IMR-90 (cell line): ENCODE data around the gene SPATA9. TPM values are rescaled to one million over a fixed set of nuclear protein-coding genes. Genes with fewer than 3 reads are reported as not detected.

ENCODE experiments used
- ATAC-seq: fragments of 200-7000 bp; cut with Tn5 transposase; 2 replicates; pipeline ENCODE4 v1.9.1; 2020; ENCODE audit warnings: low read depth, mild to moderate bottlenecking, moderate library complexity
- BruUV-seq: library from RNA; stranded (reverse); fragments of 400-500 nt; replicated peaks from 2 replicates; lab custom pipeline; 2021; lab: Mats Ljungman, UMichigan
- CTCF ChIA-PET: fragments of 300-600 bp; formaldehyde crosslinking; extraction: SDS; loops from one replicate; lab custom pipeline; 2021; ENCODE audit warnings: antibody characterized with exemption; lab: Yijun Ruan, JAX
- POLR2A ChIA-PET: fragments of 300-600 bp; sonication (Branson Sonifier 250); formaldehyde crosslinking; loops from one replicate; lab custom pipeline; 2022; ENCODE audit warnings: antibody characterized with exemption; ENCODE audit not compliant: unreplicated experiment; lab: Charles Lee
- DNase-seq: peaks from one replicate; pipeline ENCODE4 v3.0.0; 2013
- H2AFZ ChIP-seq: replicated peaks from 2 replicates; pipeline ENCODE3; 2013; ENCODE audit warnings: low read length, mild to moderate bottlenecking; ENCODE audit not compliant: poor library complexity
- H2AK5ac ChIP-seq: 2 replicates; pipeline ENCODE4 v1.6.1; 2013; ENCODE audit warnings: low read depth, low read length, inconsistent platforms
- H2AK9ac ChIP-seq: replicated peaks from 2 replicates; pipeline ENCODE3; 2013; ENCODE audit warnings: mild to moderate bottlenecking, low read depth, low read length, moderate library complexity; ENCODE audit not compliant: poor library complexity
- H2BK120ac ChIP-seq: 2 replicates; pipeline ENCODE4 v1.6.1; 2013; ENCODE audit warnings: low read depth, low read length, inconsistent platforms
- H2BK15ac ChIP-seq: 3 replicates; pipeline ENCODE4 v1.6.1; 2013; ENCODE audit warnings: low read depth, low read length, inconsistent platforms
- H2BK20ac ChIP-seq: 2 replicates; pipeline ENCODE4 v1.6.1; 2013; ENCODE audit warnings: low read depth, mild to moderate bottlenecking, inconsistent platforms, low read length, moderate library complexity
- H2BK5ac ChIP-seq: 2 replicates; pipeline ENCODE4 v1.6.1; 2013; ENCODE audit warnings: mild to moderate bottlenecking, low read depth, low read length, inconsistent platforms; ENCODE audit not compliant: poor library complexity, severe bottlenecking
- H3K14ac ChIP-seq: replicated peaks from 2 replicates; pipeline ENCODE4 v1.6.1; 2013; ENCODE audit warnings: low read depth, low read length, inconsistent platforms
- H3K18ac ChIP-seq: 2 replicates; pipeline ENCODE4 v1.6.1; 2013; ENCODE audit warnings: low read depth, low read length, control low read depth
- H3K23ac ChIP-seq: 2 replicates; pipeline ENCODE4 v1.6.1; 2013; ENCODE audit warnings: low read depth, low read length, inconsistent platforms
- H3K27ac ChIP-seq: 2 replicates; pipeline ENCODE4 v1.5.1; 2013; ENCODE audit warnings: mild to moderate bottlenecking, control low read depth, low read length; ENCODE audit not compliant: insufficient read depth
- H3K27me3 ChIP-seq: 2 replicates; pipeline ENCODE4 v1.6.1; 2013; ENCODE audit warnings: low read length; ENCODE audit not compliant: control insufficient read depth, insufficient read depth
- H3K36me3 ChIP-seq: 2 replicates; pipeline ENCODE4 v1.6.1; 2013; ENCODE audit warnings: low read length, mixed read lengths; ENCODE audit not compliant: control insufficient read depth, insufficient read depth
- H3K4ac ChIP-seq: 2 replicates; pipeline ENCODE4 v1.6.1; 2013; ENCODE audit warnings: low read depth, low read length, inconsistent platforms
- H3K4me1 ChIP-seq: 2 replicates; pipeline ENCODE4 v1.6.1; 2013; ENCODE audit warnings: low read length, mixed read lengths; ENCODE audit not compliant: control insufficient read depth, insufficient read depth
- H3K4me2 ChIP-seq: 2 replicates; pipeline ENCODE4 v1.6.1; 2013; ENCODE audit warnings: low read depth, mild to moderate bottlenecking, control low read depth, low read length, moderate library complexity
- H3K4me3 ChIP-seq: 2 replicates; pipeline ENCODE4 v1.5.1; 2013; ENCODE audit warnings: low read depth, mild to moderate bottlenecking, control low read depth, low read length, moderate library complexity; ENCODE audit not compliant: insufficient read depth
- H3K56ac ChIP-seq: 2 replicates; pipeline ENCODE4 v1.6.1; 2013; ENCODE audit warnings: low read length, inconsistent platforms; ENCODE audit not compliant: insufficient read depth; ENCODE audit errors: extremely low read depth
- H3K79me1 ChIP-seq, 2 experiments: 2 replicates each; pipeline ENCODE4 v1.6.1; 2013; ENCODE audit warnings: low read length in 2 of 2, inconsistent platforms in 1 of 2, low read depth in 1 of 2
- H3K9ac ChIP-seq: 2 replicates; pipeline ENCODE4 v1.6.1; 2013; ENCODE audit warnings: low read depth, low read length, control low read depth
- H3K9me1 ChIP-seq: 2 replicates; pipeline ENCODE4 v1.6.1; 2013; ENCODE audit warnings: low read length, inconsistent platforms; ENCODE audit not compliant: insufficient read depth
- H3K9me3 ChIP-seq: 2 replicates; pipeline ENCODE4 v1.6.1; 2013; ENCODE audit warnings: low read length; ENCODE audit not compliant: control insufficient read depth, insufficient read depth
- H4K20me1 ChIP-seq: 2 replicates; pipeline ENCODE4 v1.6.1; 2013; ENCODE audit warnings: low read length, inconsistent platforms; ENCODE audit not compliant: insufficient read depth
- H4K5ac ChIP-seq: 2 replicates; pipeline ENCODE4 v1.6.1; 2013; ENCODE audit warnings: mild to moderate bottlenecking, low read depth, low read length, control low read depth
- H4K8ac ChIP-seq, 2 experiments: 2 replicates each; pipeline ENCODE4 v1.6.1; 2013; ENCODE audit warnings: low read depth in 2 of 2, low read length in 2 of 2, control low read depth in 1 of 2, inconsistent platforms in 1 of 2
- H4K91ac ChIP-seq: 2 replicates; pipeline ENCODE4 v1.6.1; 2013; ENCODE audit warnings: low read depth, low read length, inconsistent platforms; ENCODE audit not compliant: insufficient read depth
- BHLHE40 ChIP-seq: fragments of 150-350 bp; IDR thresholded peaks from 2 replicates; pipeline ENCODE4 v1.6.1; 2016; ENCODE audit warnings: mild to moderate bottlenecking, low read depth, low read length
- CEBPB ChIP-seq: IDR thresholded peaks from 2 replicates; pipeline ENCODE4 v1.6.1; 2012; ENCODE audit warnings: low read depth, low read length, improper control_type of control experiment
- CHD1 ChIP-seq: IDR thresholded peaks from 2 replicates; pipeline ENCODE4 v1.6.1; 2012; ENCODE audit warnings: low read depth, low read length, improper control_type of control experiment
- CTCF ChIP-seq: conservative IDR thresholded peaks from 2 replicates; pipeline ENCODE4 v1.5.1; 2012; ENCODE audit warnings: mild to moderate bottlenecking, low read depth, low read length, improper control_type of control experiment
- ELK1 ChIP-seq: fragments of 150-350 bp; IDR thresholded peaks from 2 replicates; pipeline ENCODE4 v1.6.1; 2016; ENCODE audit warnings: low read depth, mild to moderate bottlenecking, low read length, moderate library complexity, borderline replicate concordance
- FOS ChIP-seq: fragments of 150-350 bp; IDR thresholded peaks from 2 replicates; pipeline ENCODE4 v1.6.1; 2016; ENCODE audit warnings: low read depth, low read length
- MAFK ChIP-seq: IDR thresholded peaks from 2 replicates; pipeline ENCODE4 v1.6.1; 2012; ENCODE audit warnings: low read depth, low read length, improper control_type of control experiment
- MAZ ChIP-seq: IDR thresholded peaks from 2 replicates; pipeline ENCODE4 v1.6.1; 2012; ENCODE audit warnings: low read depth, mild to moderate bottlenecking, low read length, improper control_type of control experiment, moderate library complexity, borderline replicate concordance
- MXI1 ChIP-seq: IDR thresholded peaks from 2 replicates; pipeline ENCODE4 v1.6.1; 2012; ENCODE audit warnings: low read depth, mild to moderate bottlenecking, low read length, moderate library complexity, borderline replicate concordance
- NFE2L2 ChIP-seq: fragments of 150-350 bp; IDR thresholded peaks from 2 replicates; pipeline ENCODE4 v1.6.1; 2016; ENCODE audit warnings: low read depth, mild to moderate bottlenecking, low read length
- POLR2A ChIP-seq: IDR thresholded peaks from 2 replicates; pipeline ENCODE4 v1.6.1; 2012; ENCODE audit warnings: mild to moderate bottlenecking, low read depth, low read length
- RAD21 ChIP-seq: IDR thresholded peaks from 2 replicates; pipeline ENCODE4 v1.6.1; 2012; ENCODE audit warnings: low read length, improper control_type of control experiment
- RCOR1 ChIP-seq: IDR thresholded peaks from 2 replicates; pipeline ENCODE4 v1.6.1; 2012; ENCODE audit warnings: mild to moderate bottlenecking, low read length, improper control_type of control experiment; ENCODE audit not compliant: insufficient replicate concordance
- RFX5 ChIP-seq: IDR thresholded peaks from 2 replicates; pipeline ENCODE4 v1.8.0; 2012; ENCODE audit warnings: low read depth, mild to moderate bottlenecking, low read length, moderate library complexity
- SMC3 ChIP-seq: fragments of 150-350 bp; IDR thresholded peaks from 2 replicates; pipeline ENCODE4 v1.6.1; 2016; ENCODE audit warnings: low read depth, mild to moderate bottlenecking, antibody characterized with exemption, low read length, moderate library complexity
- USF2 ChIP-seq: fragments of 150-350 bp; IDR thresholded peaks from 2 replicates; pipeline ENCODE4 v1.6.1; 2017; ENCODE audit warnings: mild to moderate bottlenecking, antibody characterized with exemption, low read length, low read depth
- WGBS, 2 experiments: methylation state at CpG; one replicate each; pipeline versions ENCODE4 v1.1.5 to v1.1.7; 2013; ENCODE audit warnings: missing lambda C conversion rate in 2 of 2; ENCODE audit not compliant: insufficient read length in 1 of 2; ENCODE audit errors: extremely low coverage in 2 of 2; 5-methylcytosine and 5-hydroxymethylcytosine counted together
- dilution Hi-C: fragments of 300-500 bp; cut with HindIII; formaldehyde crosslinking; loops from one replicate; pipeline ENCODE4 v1.14.3; 2018; ENCODE audit warnings: low sequenced_read_pairs; ENCODE audit not compliant: unreplicated experiment
- in situ Hi-C: fragments of 300-500 bp; cut with MboI; formaldehyde crosslinking; loops from 3 replicates; pipeline ENCODE4 v1.14.3; 2019; ENCODE audit warnings: low sequenced_read_pairs, inconsistent platforms, mixed read lengths
- intact Hi-C: fragments of 100-400 bp; cut with micrococcal nuclease; formaldehyde crosslinking; loops from 2 replicates; pipeline ENCODE4 v1.10.0; 2022
- polyA plus RNA-seq, 3 experiments: library from polyadenylated mRNA; depleted of rRNA; stranded (reverse); fragments of >200 nt; gene quantifications; 2 replicates each; pipeline ENCODE4 v1.2.3, GENCODE V29; 2012; ENCODE audit warnings: low replicate concordance in 1 of 3
- total RNA-seq: library from RNA; depleted of rRNA; stranded (reverse); fragments of >200 nt; gene quantifications from 2 replicates; pipeline ENCODE4 v1.2.3, GENCODE V29; 2012

SPATA9 gene
- total and polyA plus RNA-seq, 2 of the 4 experiments (the other 2 are of a cell fraction) = 0.72 to 0.86 TPM

GRCh38 chr5:95669985-95670384 is 12.8 kb downstream of the SPATA9 start:
- Histone ChIP-seq H3K79me1 (0 out of 4 replicates have a peak, but pooled peaks cover 0 to 4% of the 10 kb centered on the region in 2 experiments), H2BK15ac (peak overlapping the region; percentile 1; the same call in 1 of the 3 replicates), H2AFZ (no peak overlapping the region), H2BK5ac (peak overlapping the region; percentile 66), H4K91ac (no peak overlapping the region), H3K4me1 (peaks cover 14% of the 10 kb centered on the region), H2BK120ac (0 out of 2 replicates have a peak overlapping the region, but pooled peaks have one; percentile 10), H3K23ac (no peak overlapping the region), H2AK9ac (no peak overlapping the region), H3K4ac (peak overlapping the region; percentile 38), H3K9me1 (peaks cover 4% of the 10 kb centered on the region), H2AK5ac (no peak overlapping the region), H3K4me2 (peak overlapping the region; percentile 30; the same call in 1 of the 2 replicates), H4K5ac (no peak overlapping the region), H3K9ac (no peak overlapping the region), H3K27me3 (no peaks in the 10 kb centered on the region), H3K36me3 (no peaks in the 10 kb centered on the region), H3K18ac (peak overlapping the region; percentile 6; the same call in 1 of the 2 replicates), H3K14ac (no peak overlapping the region; the same call in 1 of the 2 replicates), H3K27ac (peak overlapping the region; percentile 54; the same call in 1 of the 2 replicates), H3K9me3 (no peaks in the 10 kb centered on the region), H3K4me3 (no peak overlapping the region), H4K8ac (no peak overlapping the region; a peak in 1 of 4 replicates), H2BK20ac (peak overlapping the region; percentile 18; the same call in 1 of the 2 replicates), H3K56ac (no peak overlapping the region), H4K20me1 (no peaks in the 10 kb centered on the region)
- no peak; the same call in 1 of the 2 replicates for ATAC-seq
- dilution Hi-C loops (no loop called here), in situ Hi-C loops (loop anchor here (5.0 to 10.0 kb wide), 2 partner anchors 62 to 175 kb away; partner anchors contain the start of gene RHOBTB3), intact Hi-C loops (no loop called here)
- no peak for TF ChIP-seq BHLHE40
- no peak for TF ChIP-seq MAZ
- no peak for TF ChIP-seq FOS
- no peak for TF ChIP-seq RFX5
- TF ChIP-seq MAFK = no peak
- no peak for TF ChIP-seq CTCF
- no peak for TF ChIP-seq SMC3
- TF ChIP-seq ELK1 = no peak
- TF ChIP-seq POLR2A = no peak
- no peak for TF ChIP-seq USF2
- TF ChIP-seq CHD1 = no peak
- no peak for TF ChIP-seq MXI1
- no peak for TF ChIP-seq RAD21
- no peak for TF ChIP-seq NFE2L2
- TF ChIP-seq RCOR1 = no peak
- TF ChIP-seq CEBPB = no peak
- BruUV-seq = no TSS peak
- ChIA-PET POLR2A (interaction anchor here (0.6 kb wide), 1 partner anchor 62 kb away, joined by 4 read pairs; no protein-coding TSS in a partner anchor), CTCF (interaction anchor here (2.1 kb wide), 1 partner anchor 11 kb away, joined by 4 read pairs; no protein-coding TSS in a partner anchor)
- DNase-seq = no peak
- no CpG with 5 or more reads among the region's 5 CpGs for WGBS, 2 experiments
